Measurements from ENCODE around the gene ARHGEF19. TPM values are rescaled to one million over a fixed set of nuclear protein-coding genes. Genes with fewer than 3 reads are reported as not detected.

Gene ARHGEF19
- total RNA-seq, 1 experiment from 2014 or later = 21.1 TPM

DNA sequence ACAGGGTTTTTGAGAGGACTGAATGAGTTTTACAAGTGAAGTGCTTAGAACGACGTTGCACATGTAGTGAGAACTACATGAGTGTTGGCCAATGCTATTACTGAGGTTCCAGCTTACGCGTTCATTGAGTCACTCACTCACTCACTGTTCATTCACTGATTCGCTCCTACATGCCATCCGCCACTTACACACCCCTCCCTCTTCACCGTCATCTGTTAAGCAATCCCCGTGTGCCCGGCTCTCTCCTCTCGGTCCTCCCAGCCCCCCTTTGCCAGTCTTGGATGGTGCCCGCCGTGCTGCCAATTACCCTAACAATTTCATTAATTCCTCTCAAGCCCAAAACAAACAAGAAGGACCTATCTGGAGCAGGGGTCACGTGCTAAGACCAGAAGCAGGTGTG lies 29.3 kb downstream of the ARHGEF19 start:
- Histone ChIP-seq H2BK120ac (ENCODE audit: low read depth, low read length, poor library complexity, severe bottlenecking) (no peak overlapping the region), H3K18ac (ENCODE audit: insufficient read length, low read depth, low read length) (no peak overlapping the region), H3K9ac (ENCODE audit: extremely low read depth, insufficient read length, low read length) (no peak overlapping the region), H3K4me2 (ENCODE audit: insufficient read depth, insufficient read length, low read length) (no peak overlapping the region), H2AK5ac (ENCODE audit: insufficient read length, low read length) (no peak overlapping the region), H4K8ac (replicated peaks; ENCODE audit: insufficient read length, low read depth, low read length) (no peak overlapping the region), H4K5ac (ENCODE audit: insufficient read length, low read depth, low read length) (no peak overlapping the region), H2AFZ (ENCODE audit: low read length) (no peak overlapping the region), H3K79me2 (ENCODE audit: insufficient read depth, low read length) (no peaks in the 10 kb centered on the region), H2BK12ac (ENCODE audit: insufficient read length, low read depth, low read length) (no peak overlapping the region), H4K20me1 (ENCODE audit: control insufficient read depth, insufficient read depth, insufficient read length) (no peaks in the 10 kb centered on the region), H3K14ac (ENCODE audit: insufficient read depth, low read length) (no peak overlapping the region), H3K9me3 (ENCODE audit: control insufficient read depth, low read depth, low read length) (no peaks in the 10 kb centered on the region), H2BK15ac (ENCODE audit: low read depth, low read length) (no peak overlapping the region), H3K4ac (ENCODE audit: low read depth, low read length) (no peak overlapping the region), H3K27me3 (ENCODE audit: insufficient read depth, low read length) (no peaks in the 10 kb centered on the region), H3K27ac (ENCODE audit: insufficient read length, low read depth, low read length) (no peak overlapping the region), H3K23me2 (ENCODE audit: insufficient read length, low read depth, low read length, poor library complexity, severe bottlenecking) (no peaks in the 10 kb centered on the region), H3K23ac (ENCODE audit: insufficient read length, low read depth, low read length) (no peak overlapping the region), H3T11ph (ENCODE audit: low read length) (no peak overlapping the region), H3K56ac (ENCODE audit: insufficient read length, low read depth, low read length) (no peak overlapping the region), H2BK5ac (ENCODE audit: insufficient read length, low read length) (no peak overlapping the region), H3K4me1 (ENCODE audit: insufficient read depth, low read length) (no peaks in the 10 kb centered on the region), H4K91ac (ENCODE audit: insufficient read length, low read depth, low read length) (no peak overlapping the region), H3K79me1 (ENCODE audit: insufficient read depth, low read depth, low read length, poor library complexity, severe bottlenecking) (no peaks in the 10 kb centered on the region), H2BK20ac (ENCODE audit: low read depth, low read length, poor library complexity, severe bottlenecking) (no peak overlapping the region)
- peaks cover 3% of the 10 kb centered on the region for H3K27me3 Mint-ChIP-seq (ENCODE audit: low read depth)
- TF ChIP-seq, protein P1, sequence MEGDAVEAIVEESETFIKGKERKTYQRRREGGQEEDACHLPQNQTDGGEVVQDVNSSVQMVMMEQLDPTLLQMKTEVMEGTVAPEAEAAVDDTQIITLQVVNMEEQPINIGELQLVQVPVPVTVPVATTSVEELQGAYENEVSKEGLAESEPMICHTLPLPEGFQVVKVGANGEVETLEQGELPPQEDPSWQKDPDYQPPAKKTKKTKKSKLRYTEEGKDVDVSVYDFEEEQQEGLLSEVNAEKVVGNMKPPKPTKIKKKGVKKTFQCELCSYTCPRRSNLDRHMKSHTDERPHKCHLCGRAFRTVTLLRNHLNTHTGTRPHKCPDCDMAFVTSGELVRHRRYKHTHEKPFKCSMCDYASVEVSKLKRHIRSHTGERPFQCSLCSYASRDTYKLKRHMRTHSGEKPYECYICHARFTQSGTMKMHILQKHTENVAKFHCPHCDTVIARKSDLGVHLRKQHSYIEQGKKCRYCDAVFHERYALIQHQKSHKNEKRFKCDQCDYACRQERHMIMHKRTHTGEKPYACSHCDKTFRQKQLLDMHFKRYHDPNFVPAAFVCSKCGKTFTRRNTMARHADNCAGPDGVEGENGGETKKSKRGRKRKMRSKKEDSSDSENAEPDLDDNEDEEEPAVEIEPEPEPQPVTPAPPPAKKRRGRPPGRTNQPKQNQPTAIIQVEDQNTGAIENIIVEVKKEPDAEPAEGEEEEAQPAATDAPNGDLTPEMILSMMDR (conservative IDR thresholded peaks at IDR 0.05) = no peak
- no CpG with 5 or more reads among the region's 13 CpGs for WGBS (ENCODE audit: extremely low coverage, insufficient read length, low lambda C conversion rate)
- H3K36me3 Mint-ChIP-seq (ENCODE audit: insufficient read depth in 1 of 3, low read depth in 3 of 3) = no peaks in the 10 kb centered on the region
- H3K4me1 Mint-ChIP-seq = peaks cover 12 to 20% of the 10 kb centered on the region in 2 experiments
- H3K4me3 Mint-ChIP-seq = no peak overlapping the region
- no peaks in the 10 kb centered on the region for H3K9me3 Mint-ChIP-seq
- H3K27ac Mint-ChIP-seq = no peak overlapping the region
- no peak for DNase-seq
